OCI-LY7 (cell line): ENCODE measurements around the gene BCL7A. TPM values are rescaled to one million over a fixed set of nuclear protein-coding genes. Genes with fewer than 3 reads are reported as not detected.
"Not testable (repeated sequence)": the region's sequence is repeated elsewhere in the genome, so short reads cannot be mapped to it uniquely, and the experiment has no call there.

Experiments used
- BruUV-seq: library from RNA; stranded (reverse); fragments of 400-500 nt; replicated peaks from 2 replicates; lab custom pipeline; 2021; lab: Mats Ljungman, UMichigan
- CTCF ChIA-PET: fragments of 300-600 bp; sonication (Branson Sonifier 250); formaldehyde crosslinking; loops from one replicate; lab custom pipeline; 2022; ENCODE audit warnings: antibody characterized with exemption; ENCODE audit not compliant: unreplicated experiment; lab: Charles Lee
- POLR2A ChIA-PET: fragments of 300-600 bp; sonication (Branson Sonifier 250); formaldehyde crosslinking; loops from one replicate; lab custom pipeline; 2022; ENCODE audit warnings: antibody characterized with exemption; lab: Charles Lee
- DNase-seq: peaks from one replicate; pipeline ENCODE4 v3.0.0-alpha.2; 2015; ENCODE audit warnings: low spot score
- H2AFZ ChIP-seq: fragments of 200-600 bp; sonication (generic), shearing (Covaris generic); 2 replicates; pipeline ENCODE4 v1.6.1; 2014; ENCODE audit warnings: mild to moderate bottlenecking, antibody characterized with exemption, low read length, moderate library complexity
- H3K27ac ChIP-seq: fragments of 200-600 bp; sonication (generic); 2 replicates; pipeline ENCODE4 v1.5.1; 2014; ENCODE audit warnings: mixed run types, low read depth, mild to moderate bottlenecking, moderate library complexity, low read length, inconsistent platforms; ENCODE audit not compliant: poor library complexity, severe bottlenecking
- H3K36me3 ChIP-seq: fragments of 200-600 bp; sonication (generic); 2 replicates; pipeline ENCODE4 v1.6.1; 2014; ENCODE audit warnings: mild to moderate bottlenecking, antibody characterized with exemption, low read length, moderate library complexity, mixed read lengths; ENCODE audit not compliant: insufficient read depth
- H3K4me1 ChIP-seq: fragments of 200-600 bp; sonication (generic); 2 replicates; pipeline ENCODE4 v1.5.1; 2014; ENCODE audit warnings: mild to moderate bottlenecking, low read length; ENCODE audit not compliant: insufficient read depth, poor library complexity, severe bottlenecking
- H3K4me2 ChIP-seq: fragments of 200-600 bp; sonication (generic); 2 replicates; pipeline ENCODE4 v1.6.1; 2014; ENCODE audit warnings: mild to moderate bottlenecking, low read length
- H3K4me3 ChIP-seq: fragments of 200-600 bp; sonication (generic); 2 replicates; pipeline ENCODE4 v1.5.1; 2014; ENCODE audit warnings: mild to moderate bottlenecking, low read depth, low read length; ENCODE audit not compliant: poor library complexity, severe bottlenecking
- H3K79me2 ChIP-seq: fragments of 200-600 bp; sonication (generic); 2 replicates; pipeline ENCODE4 v1.6.1; 2016; ENCODE audit warnings: low read depth, mild to moderate bottlenecking, low read length, moderate library complexity, mixed read lengths; ENCODE audit not compliant: insufficient read depth
- H3K9me2 ChIP-seq: fragments of 200-600 bp; sonication (generic); 2 replicates; pipeline ENCODE4 v1.6.1; 2016; ENCODE audit warnings: mild to moderate bottlenecking, low read length, mixed read lengths; ENCODE audit not compliant: insufficient read depth
- H3K9me3 ChIP-seq: fragments of 200-600 bp; sonication (generic); 2 replicates; pipeline ENCODE4 v1.6.1; 2014; ENCODE audit warnings: mild to moderate bottlenecking, mixed run types, low read length, mixed read lengths
- H4K20me1 ChIP-seq: fragments of 200-600 bp; sonication (generic); 2 replicates; pipeline ENCODE4 v1.6.1; 2014; ENCODE audit warnings: mild to moderate bottlenecking, antibody characterized with exemption, low read length, moderate library complexity, mixed read lengths; ENCODE audit not compliant: insufficient read depth
- EZH2phosphoT487 ChIP-seq: fragments of 200-600 bp; sonication (generic); IDR thresholded peaks from 2 replicates; pipeline ENCODE4 v1.6.1; 2018; ENCODE audit warnings: low read depth, borderline replicate concordance, mild to moderate bottlenecking, mixed run types, antibody characterized with exemption, low read length, moderate library complexity, mixed read lengths
- intact Hi-C: fragments of 100-400 bp; cut with micrococcal nuclease; formaldehyde crosslinking; loops from one replicate; pipeline ENCODE4 v1.10.0; 2022; ENCODE audit not compliant: unreplicated experiment
- total RNA-seq, 2 experiments: library from RNA; depleted of rRNA in 1 of 2; stranded (reverse); fragments of >200 nt in 1 of 2; shearing (Covaris generic) in 1 of 2; gene quantifications; 2 replicates each; pipeline ENCODE4 v1.2.3, GENCODE V29; 2014 to 2022
- TF ChIP-seq, protein P1 (sequence below): fragments of 200-600 bp; sonication (generic); conservative IDR thresholded peaks from 2 replicates; pipeline ENCODE4 v1.5.1; 2014; ENCODE audit warnings: mild to moderate bottlenecking, antibody characterized with exemption, low read length, moderate library complexity, mixed read lengths

Gene BCL7A
- total RNA-seq, 2 experiments from 2014 or later = 76.2 to 84.7 TPM

DNA sequence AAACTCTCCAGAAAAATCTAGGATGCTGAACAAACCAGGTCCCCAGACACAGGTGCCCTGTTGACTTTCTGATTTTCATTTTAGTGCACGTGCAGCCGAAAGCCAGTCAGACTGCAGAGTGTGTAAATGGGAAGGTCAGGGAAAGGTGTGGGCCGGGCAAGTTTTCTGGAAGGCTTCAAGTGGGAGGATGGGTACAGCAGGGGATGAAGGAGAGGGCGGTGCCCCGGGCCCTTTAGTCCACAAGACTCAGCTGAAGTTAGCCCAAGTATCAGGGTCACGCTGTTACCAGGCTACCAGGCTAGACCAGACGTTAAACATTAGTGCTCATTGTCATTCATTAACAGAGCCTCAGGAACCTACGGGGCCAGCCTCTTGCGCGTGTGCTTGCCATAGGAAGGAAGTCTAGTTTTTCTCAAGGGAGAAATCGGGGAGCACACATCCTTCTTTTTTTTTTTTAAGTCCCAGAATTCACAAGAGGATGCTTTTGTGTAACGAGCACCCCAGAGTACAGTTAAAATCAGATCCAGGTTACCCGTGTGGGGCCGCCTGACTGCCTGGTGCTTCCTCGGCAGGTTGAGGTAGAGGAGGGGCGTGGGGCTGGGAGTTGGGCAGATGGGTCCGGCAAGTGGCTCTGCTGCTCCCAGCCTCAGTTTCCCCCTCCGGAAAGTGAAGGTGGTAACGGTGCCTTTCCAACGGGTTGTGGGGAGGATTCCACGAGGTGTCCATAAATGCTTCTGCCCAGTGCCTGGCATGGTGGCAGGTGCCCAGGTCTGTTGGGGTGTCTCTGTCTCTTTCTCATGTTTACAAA, 19.1 kb downstream of the BCL7A start:
- BruUV-seq = no TSS peak
- Histone ChIP-seq H4K20me1 (no peaks in the 10 kb centered on the region), H3K9me2 (no peaks in the 10 kb centered on the region), H3K4me3 (no peak overlapping the region), H3K27ac (no peak overlapping the region), H3K36me3 (peaks cover 94% of the 10 kb centered on the region), H3K79me2 (peaks cover 12% of the 10 kb centered on the region), H3K9me3 (no peaks in the 10 kb centered on the region), H2AFZ (no peak overlapping the region), H3K4me1 (no peaks in the 10 kb centered on the region), H3K4me2 (no peak overlapping the region)
- no peak for DNase-seq
- intact Hi-C loops = no loop called here
- POLR2A ChIA-PET = no interaction called here
- CTCF ChIA-PET = no interaction called here
- TF ChIP-seq, protein P1, sequence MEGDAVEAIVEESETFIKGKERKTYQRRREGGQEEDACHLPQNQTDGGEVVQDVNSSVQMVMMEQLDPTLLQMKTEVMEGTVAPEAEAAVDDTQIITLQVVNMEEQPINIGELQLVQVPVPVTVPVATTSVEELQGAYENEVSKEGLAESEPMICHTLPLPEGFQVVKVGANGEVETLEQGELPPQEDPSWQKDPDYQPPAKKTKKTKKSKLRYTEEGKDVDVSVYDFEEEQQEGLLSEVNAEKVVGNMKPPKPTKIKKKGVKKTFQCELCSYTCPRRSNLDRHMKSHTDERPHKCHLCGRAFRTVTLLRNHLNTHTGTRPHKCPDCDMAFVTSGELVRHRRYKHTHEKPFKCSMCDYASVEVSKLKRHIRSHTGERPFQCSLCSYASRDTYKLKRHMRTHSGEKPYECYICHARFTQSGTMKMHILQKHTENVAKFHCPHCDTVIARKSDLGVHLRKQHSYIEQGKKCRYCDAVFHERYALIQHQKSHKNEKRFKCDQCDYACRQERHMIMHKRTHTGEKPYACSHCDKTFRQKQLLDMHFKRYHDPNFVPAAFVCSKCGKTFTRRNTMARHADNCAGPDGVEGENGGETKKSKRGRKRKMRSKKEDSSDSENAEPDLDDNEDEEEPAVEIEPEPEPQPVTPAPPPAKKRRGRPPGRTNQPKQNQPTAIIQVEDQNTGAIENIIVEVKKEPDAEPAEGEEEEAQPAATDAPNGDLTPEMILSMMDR = no peak
- no peak for TF ChIP-seq EZH2phosphoT487

- POLR2A ChIA-PET, H3K4me2 ChIP-seq, H3K4me1 ChIP-seq, CTCF ChIA-PET, intact Hi-C loops, BruUV-seq, H2AFZ ChIP-seq, H3K4me3 ChIP-seq, H3K27ac ChIP-seq, H3K9me2 ChIP-seq, H3K79me2 ChIP-seq, H4K20me1 ChIP-seq, H3K9me3 ChIP-seq, DNase-seq: not testable (repeated sequence)
- peaks cover 94% of the 10 kb centered on the region for H3K36me3 ChIP-seq
Measured at GRCh38 chr12:122041458-122041857, 19.8 kb downstream of the BCL7A start.

GRCh38 chr12:122042910-122043309, 21.2 kb downstream of the BCL7A start:
- ChIA-PET CTCF (no interaction called here), POLR2A (no interaction called here)
- intact Hi-C loops = no loop called here
- Histone ChIP-seq H3K9me2 (no peaks in the 10 kb centered on the region), H3K27ac (no peak overlapping the region), H3K79me2 (0 out of 2 replicates have a peak, but pooled peaks cover 3% of the 10 kb centered on the region), H3K4me1 (no peaks in the 10 kb centered on the region), H3K36me3 (peaks cover 94% of the 10 kb centered on the region), H2AFZ (no peak overlapping the region), H3K4me3 (no peak overlapping the region), H4K20me1 (no peaks in the 10 kb centered on the region), H3K4me2 (no peak overlapping the region), H3K9me3 (no peaks in the 10 kb centered on the region)
- no TSS peak for BruUV-seq
- DNase-seq = no peak
- TF ChIP-seq EZH2phosphoT487 = no peak
- TF ChIP-seq, protein P1 = no peak
